Sigmoid colon (tissue), 7 donors: ENCODE measurements around the gene B3GALT4. TPM values are rescaled to one million over a fixed set of nuclear protein-coding genes. Genes with fewer than 3 reads are reported as not detected.
A peak's percentile ranks its signal among the peaks of the same experiment; 100 is the strongest.

ENCODE experiments used
- DNase-seq: peaks from one replicate; pipeline ENCODE4 v3.0.0-alpha.2; 2019
- H3K27ac ChIP-seq, 4 donors: fragments of 200-600 bp; sonication (generic); one replicate each; pipeline ENCODE4 v1.5.1; 2016 to 2019; ENCODE audit warnings: mild to moderate bottlenecking in 1 of 4
- H3K27me3 ChIP-seq, 3 donors: fragments of 200-600 bp; sonication (generic); one replicate each; pipeline ENCODE4 v1.5.1; 2019; ENCODE audit warnings: mild to moderate bottlenecking in 1 of 3
- H3K36me3 ChIP-seq, 4 donors: fragments of 200-600 bp; sonication (generic); one replicate each; pipeline ENCODE4 v1.5.1; 2016 to 2019
- H3K4me1 ChIP-seq, 4 donors: fragments of 200-600 bp; sonication (generic); one replicate each; pipeline ENCODE4 v1.5.1; 2017 to 2019
- H3K4me3 ChIP-seq, 4 donors: fragments of 200-600 bp; sonication (generic); one replicate each; pipeline ENCODE4 v1.5.1; 2017 to 2019; ENCODE audit warnings: mild to moderate bottlenecking in 2 of 4, moderate library complexity in 1 of 4
- H3K9me3 ChIP-seq, 4 donors: fragments of 200-600 bp in 3 of 4; sonication (generic) in 3 of 4; one replicate each; pipeline versions ENCODE4 v1.5.1 to v1.6.1; 2013 to 2019
- EP300 ChIP-seq, 4 donors: sonication (generic); formaldehyde crosslinking; IDR thresholded peaks; one replicate each; pipeline ENCODE4 v1.6.1; 2017; ENCODE audit warnings: antibody characterized with exemption in 4 of 4
- POLR2A ChIP-seq, 2 donors: fragments of 450-650 bp; IDR thresholded peaks; one replicate each; pipeline ENCODE4 v1.6.1; 2016; ENCODE audit warnings: antibody characterized with exemption in 2 of 2, mild to moderate bottlenecking in 2 of 2, moderate library complexity in 2 of 2
- POLR2AphosphoS5 ChIP-seq, 4 donors: sonication (generic); formaldehyde crosslinking; IDR thresholded peaks; one replicate each; pipeline ENCODE4 v1.6.1; 2017; ENCODE audit warnings: antibody characterized with exemption in 4 of 4
- WGBS, 2 donors: extraction: QIAGEN DNeasy Blood & Tissue Kit; methylation state at CpG; one replicate each; pipeline ENCODE4 v1.1.7; 2013; 5-methylcytosine and 5-hydroxymethylcytosine counted together
- intact Hi-C: fragments of 100-400 bp; cut with DNase I; formaldehyde crosslinking; loops from one replicate; pipeline ENCODE4 v1.15.1; 2023
- polyA plus RNA-seq, 3 donors: library from polyadenylated mRNA; stranded (reverse); fragments of 200-250 nt; gene quantifications; one replicate each; pipeline ENCODE4 v1.2.3, GENCODE V29; 2013
- total RNA-seq, 4 donors: library from RNA; depleted of rRNA; stranded (reverse); fragments of >200 nt; gene quantifications; one replicate each; pipeline ENCODE4 v1.1.0, GENCODE V29; 2016
- TF ChIP-seq, protein P1 (sequence below), 4 experiments: fragments of 450-650 bp in 3 of 4; fragments of 200-600 bp in 1 of 4; IDR thresholded peaks; one replicate each; pipeline ENCODE4 v1.5.1; 2016 to 2019; ENCODE audit warnings: antibody characterized with exemption in 4 of 4, mild to moderate bottlenecking in 3 of 4, moderate library complexity in 2 of 4
- donor health status: healthy with polysubstance abuse.
- donor health status: Bipolar disorder and iron deficiency.
- donor health status: healthy.

The B3GALT4 gene
- total and polyA plus RNA-seq, 7 donors = 7.2 to 23.6 (median 19.2) TPM

DNA sequence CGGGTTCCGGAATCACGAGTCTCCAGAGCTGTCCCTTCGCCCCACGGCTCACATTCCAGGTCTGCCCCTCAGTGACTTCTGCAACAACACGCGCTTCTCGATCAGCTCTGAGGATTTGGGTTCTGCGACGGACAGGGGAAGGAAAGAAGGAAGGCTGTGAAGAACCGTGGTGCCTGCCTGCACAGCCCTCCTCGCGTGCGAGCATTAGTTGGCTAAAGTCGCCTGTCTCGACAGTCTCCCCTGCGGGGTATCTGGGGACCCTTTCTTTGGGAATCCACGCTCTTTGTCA is 28.3 kb upstream of the B3GALT4 start:
- WGBS, 2 donors = 1% methylated on average over 18 of the region's 18 CpGs
- H3K9me3 ChIP-seq = no peaks in the 10 kb centered on the region
- intact Hi-C loops = loop anchor here (1.0 to 5.0 kb wide), 6 partner anchors 40 to 356 kb away; partner anchors contain the start of genes RING1, RXRB and SLC39A7
- peaks cover 0 to 27% (median 24%) of the 10 kb centered on the region in 4 donors for H3K4me1 ChIP-seq
- peak overlapping the region; percentile 89 to 94 (median 94) for H3K27ac ChIP-seq
- H3K4me3 ChIP-seq = peak overlapping the region; percentile 26 to 64 (median 54)
- H3K36me3 ChIP-seq = peaks cover 0 to 20% (median 4%) of the 10 kb centered on the region in 4 donors
- TF ChIP-seq, protein P1, sequence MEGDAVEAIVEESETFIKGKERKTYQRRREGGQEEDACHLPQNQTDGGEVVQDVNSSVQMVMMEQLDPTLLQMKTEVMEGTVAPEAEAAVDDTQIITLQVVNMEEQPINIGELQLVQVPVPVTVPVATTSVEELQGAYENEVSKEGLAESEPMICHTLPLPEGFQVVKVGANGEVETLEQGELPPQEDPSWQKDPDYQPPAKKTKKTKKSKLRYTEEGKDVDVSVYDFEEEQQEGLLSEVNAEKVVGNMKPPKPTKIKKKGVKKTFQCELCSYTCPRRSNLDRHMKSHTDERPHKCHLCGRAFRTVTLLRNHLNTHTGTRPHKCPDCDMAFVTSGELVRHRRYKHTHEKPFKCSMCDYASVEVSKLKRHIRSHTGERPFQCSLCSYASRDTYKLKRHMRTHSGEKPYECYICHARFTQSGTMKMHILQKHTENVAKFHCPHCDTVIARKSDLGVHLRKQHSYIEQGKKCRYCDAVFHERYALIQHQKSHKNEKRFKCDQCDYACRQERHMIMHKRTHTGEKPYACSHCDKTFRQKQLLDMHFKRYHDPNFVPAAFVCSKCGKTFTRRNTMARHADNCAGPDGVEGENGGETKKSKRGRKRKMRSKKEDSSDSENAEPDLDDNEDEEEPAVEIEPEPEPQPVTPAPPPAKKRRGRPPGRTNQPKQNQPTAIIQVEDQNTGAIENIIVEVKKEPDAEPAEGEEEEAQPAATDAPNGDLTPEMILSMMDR (IDR thresholded peaks at IDR 0.05) = peak in 2 of 4 experiments; percentile 3 to 5
- no peak for TF ChIP-seq EP300 (IDR thresholded peaks at IDR 0.05)
- no peak for DNase-seq
- H3K27me3 ChIP-seq = no peaks in the 10 kb centered on the region

DNA sequence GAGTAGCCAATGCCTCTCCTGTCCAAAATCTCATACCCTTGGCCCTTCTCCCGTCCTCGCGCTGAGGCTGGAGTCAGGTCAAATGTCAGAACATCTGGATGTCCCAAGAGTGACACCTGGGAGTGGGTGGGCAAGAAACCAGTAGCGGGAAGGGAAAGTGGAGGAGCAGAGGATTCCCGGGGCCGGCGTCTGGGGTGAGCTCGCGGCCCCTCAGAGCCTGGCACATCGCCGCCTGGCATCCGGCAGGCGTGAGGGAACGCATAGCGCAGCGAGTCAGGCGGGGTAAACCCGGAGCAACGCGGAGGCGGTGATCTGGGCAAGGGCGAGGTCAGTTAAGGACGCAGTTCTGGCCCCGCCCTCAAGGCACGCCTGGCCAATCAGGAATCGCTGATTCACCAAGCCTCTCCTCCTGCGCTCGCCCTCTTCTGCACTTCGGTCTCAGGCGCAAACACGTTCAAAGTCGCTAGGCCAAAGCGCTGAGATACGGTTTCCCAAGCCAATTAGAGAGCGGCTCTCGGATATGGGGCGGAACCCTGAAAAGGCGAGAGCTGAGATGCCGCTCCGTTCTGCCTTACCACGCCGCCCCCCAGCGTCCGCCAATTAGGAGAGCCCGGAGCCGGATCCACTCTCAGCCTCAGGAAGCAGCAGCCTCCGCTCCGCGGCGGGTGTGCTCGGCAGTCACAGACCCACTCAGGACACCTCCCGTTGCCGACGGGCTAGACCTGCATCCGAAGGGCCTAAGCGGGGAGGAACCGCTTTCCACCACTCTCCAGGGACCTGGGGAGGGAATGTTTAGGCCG is 27.8 kb upstream of the B3GALT4 start:
- intact Hi-C loops = loop anchor here (1.0 to 5.0 kb wide), 6 partner anchors 40 to 357 kb away; partner anchors contain the start of genes RING1, RXRB and SLC39A7
- H3K9me3 ChIP-seq = no peaks in the 10 kb centered on the region
- peak overlapping the region; percentile 37 to 64 (median 54) for H3K4me3 ChIP-seq
- WGBS, 2 donors = 0% methylated on average over 58 of the region's 58 CpGs
- H3K4me1 ChIP-seq = peaks cover 0 to 27% (median 24%) of the 10 kb centered on the region in 4 donors
- no peaks in the 10 kb centered on the region for H3K27me3 ChIP-seq
- H3K27ac ChIP-seq = peak overlapping the region; percentile 89 to 94 (median 94)
- TF ChIP-seq, protein P1 (IDR thresholded peaks at IDR 0.05) = no peak
- peak; percentile 88 to 95 for TF ChIP-seq POLR2A (IDR thresholded peaks at IDR 0.05)
- TF ChIP-seq POLR2AphosphoS5 (IDR thresholded peaks at IDR 0.05) = peak; percentile 81 to 97 (median 88)
- no peak for TF ChIP-seq EP300 (IDR thresholded peaks at IDR 0.05)
- peak; percentile 99 for DNase-seq
- H3K36me3 ChIP-seq = peaks cover 0 to 20% (median 4%) of the 10 kb centered on the region in 4 donors

- intact Hi-C loops = loop anchor here (2.0 to 5.0 kb wide), 4 partner anchors 41 to 358 kb away; partner anchors contain the start of genes RING1, RXRB and SLC39A7
- 20% methylated on average over 15 of the region's 15 CpGs for WGBS, 2 donors
Measured at GRCh38 chr6:33249732-33250630, 26.9 kb upstream of the B3GALT4 start.

DNA sequence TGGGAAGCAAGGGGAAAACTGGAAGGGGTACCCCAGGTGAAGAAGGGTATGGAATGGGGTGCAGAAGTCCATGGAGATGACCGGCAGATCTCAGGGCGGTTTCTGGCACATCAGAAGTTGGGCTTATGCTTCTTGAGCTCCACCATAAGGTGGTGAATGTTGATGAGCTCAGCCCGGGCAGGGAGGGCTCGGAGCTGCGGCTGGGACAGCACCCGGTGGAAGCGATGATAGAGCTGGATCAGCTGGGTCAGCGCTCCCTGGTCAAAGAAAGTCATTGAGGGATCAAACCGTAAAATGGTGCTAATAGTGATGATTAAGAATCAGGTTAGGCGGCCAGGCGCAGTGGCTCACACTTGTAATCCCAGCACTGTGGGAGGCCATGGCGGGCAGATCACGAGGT is 26.2 kb upstream of the B3GALT4 start:
- DNase-seq = no peak
- Histone ChIP-seq H3K4me3 (no peak overlapping the region), H3K4me1 (peaks cover 0 to 27% (median 24%) of the 10 kb centered on the region in 4 donors), H3K27ac (peak overlapping the region; percentile 89 to 94 (median 94)), H3K36me3 (peaks cover 0 to 23% (median 4%) of the 10 kb centered on the region in 4 donors), H3K27me3 (no peaks in the 10 kb centered on the region), H3K9me3 (no peaks in the 10 kb centered on the region)
- WGBS, 2 donors = 92 to 98% methylated on average over 13 of the region's 13 CpGs
- no peak for TF ChIP-seq POLR2AphosphoS5 (IDR thresholded peaks at IDR 0.05)
- TF ChIP-seq, protein P1 (IDR thresholded peaks at IDR 0.05) = no peak
- no peak for TF ChIP-seq EP300 (IDR thresholded peaks at IDR 0.05)
- no peak for TF ChIP-seq POLR2A (IDR thresholded peaks at IDR 0.05)
- intact Hi-C loops = no loop called here

More at GRCh38 chr6:33249732-33250630, 26.9 kb upstream of the B3GALT4 start:
- peak overlapping the region; percentile 89 to 94 (median 94) for H3K27ac ChIP-seq
- peaks cover 0 to 22% (median 4%) of the 10 kb centered on the region in 4 donors for H3K36me3 ChIP-seq
- peak; percentile 68 for DNase-seq
- peaks cover 0 to 27% (median 24%) of the 10 kb centered on the region in 4 donors for H3K4me1 ChIP-seq
- peak overlapping the region; percentile 37 to 64 (median 54) for H3K4me3 ChIP-seq
- H3K27me3 ChIP-seq = no peaks in the 10 kb centered on the region
- no peaks in the 10 kb centered on the region for H3K9me3 ChIP-seq
- TF ChIP-seq EP300 (IDR thresholded peaks at IDR 0.05) (no peak), POLR2A (IDR thresholded peaks at IDR 0.05) (no peak), POLR2AphosphoS5 (IDR thresholded peaks at IDR 0.05) (no peak)
- TF ChIP-seq, protein P1 (IDR thresholded peaks at IDR 0.05) = no peak
